AG10803 (cell line): ENCODE results near the gene SLC35E3.

Source experiments
- DNase-seq: peaks from one replicate; pipeline ENCODE4 v3.0.0; 2010; ENCODE audit warnings: low read depth
- H3K4me3 ChIP-seq: 2 replicates; pipeline ENCODE4 v1.5.1; 2011; ENCODE audit warnings: mild to moderate bottlenecking, low read length, control low read depth
- CTCF ChIP-seq: conservative IDR thresholded peaks from 2 replicates; pipeline ENCODE4 v1.5.1; 2011; ENCODE audit warnings: mild to moderate bottlenecking, low read length, control low read depth, inconsistent platforms

Gene SLC35E3

GRCh38 chr12:68789144-68789878, 43.3 kb downstream of the SLC35E3 start:
- no peak overlapping the region for H3K4me3 ChIP-seq
- no peak for TF ChIP-seq CTCF
- no peak for DNase-seq

- TF ChIP-seq CTCF: no peak
- DNase-seq: no peak
- no peak overlapping the region for H3K4me3 ChIP-seq
Observed at GRCh38 chr12:68790081-68790951, 44.3 kb downstream of the SLC35E3 start.

GRCh38 chr12:68790952-68791234, 44.9 kb downstream of the SLC35E3 start:
- no peak overlapping the region for H3K4me3 ChIP-seq
- TF ChIP-seq CTCF: no peak
- no peak for DNase-seq

GRCh38 chr12:68791897-68792481, 46.0 kb downstream of the SLC35E3 start:
- no peak overlapping the region for H3K4me3 ChIP-seq
- TF ChIP-seq CTCF: no peak
- no peak for DNase-seq

- H3K4me3 ChIP-seq: no peak overlapping the region
- no peak for TF ChIP-seq CTCF
- no peak for DNase-seq
Observed at GRCh38 chr12:68792952-68793351, 47.0 kb downstream of the SLC35E3 start.

GRCh38 chr12:68793436-68793835, 47.5 kb downstream of the SLC35E3 start:
- no peak overlapping the region for H3K4me3 ChIP-seq
- TF ChIP-seq CTCF: no peak
- no peak for DNase-seq
